Left lobe of liver (tissue), 2 donors: Measurements from ENCODE around the gene PPP1CB. TPM values are rescaled to one million over a fixed set of nuclear protein-coding genes. Genes with fewer than 3 reads are reported as not detected.

Experiments used
- ATAC-seq: fragments of 200-7000 bp; cut with Tn5 transposase; one replicate; pipeline ENCODE4 v1.9.1; 2020; ENCODE audit warnings: mild to moderate bottlenecking, moderate library complexity
- DNase-seq: peaks from one replicate; pipeline ENCODE4 v3.0.0-alpha.2; 2020; ENCODE audit warnings: low spot score
- total RNA-seq: library from RNA; stranded (reverse); gene quantifications from one replicate; pipeline ENCODE4 v1.2.1, GENCODE V29; 2021
- donor health status: DM: no; HTN: no; CAD: no; lungs with moderate emphysema.
- donor health status: DM: no; HTN: yes; CAD: no.

The PPP1CB gene
- total RNA-seq: 76.0 TPM

- DNase-seq (peak; percentile 98), ATAC-seq (peak; percentile 91)
These were observed at the start of gene PPP1CB for GRCh38 chr2:28751252-28751955. Gene PPP1CB (plus strand): TSS chr2:28751830. CDS start chr2:28752125, 295 bp downstream.

GRCh38 chr2:28702415-28702861 lies 49.2 kb upstream of the PPP1CB start:
- ATAC-seq: peak; percentile 97
- peak; percentile 81 for DNase-seq

GRCh38 chr2:28702878-28703277 lies 48.8 kb upstream of the PPP1CB start:
- ATAC-seq (no peak), DNase-seq (no peak)

- DNase-seq (no peak), ATAC-seq (no peak)
These were observed 47.0 kb upstream of the PPP1CB start for GRCh38 chr2:28704621-28705020.

- ATAC-seq (no peak), DNase-seq (no peak)
These were observed 45.7 kb upstream of the PPP1CB start for GRCh38 chr2:28705751-28706440.

- DNase-seq (no peak), ATAC-seq (peak; percentile 78)
These were observed 44.0 kb upstream of the PPP1CB start for GRCh38 chr2:28707592-28707991.

GRCh38 chr2:28709101-28709500 lies 42.5 kb upstream of the PPP1CB start:
- ATAC-seq (peak; percentile 94), DNase-seq (peak; percentile 58)

GRCh38 chr2:28710545-28710944 lies 41.1 kb upstream of the PPP1CB start:
- DNase-seq: no peak
- no peak for ATAC-seq

- DNase-seq (no peak), ATAC-seq (no peak)
These were observed 37.9 kb upstream of the PPP1CB start for GRCh38 chr2:28713577-28714298.

- no peak for DNase-seq
These were observed 35.3 kb upstream of the PPP1CB start for GRCh38 chr2:28716265-28716865.

GRCh38 chr2:28717339-28717758 lies 34.3 kb upstream of the PPP1CB start:
- ATAC-seq (peak; percentile 24), DNase-seq (no peak)

More at GRCh38 chr2:28716265-28716865, 35.3 kb upstream of the PPP1CB start:
- peak; percentile 68 for ATAC-seq

- ATAC-seq (no peak), DNase-seq (no peak)
These were observed 31.3 kb upstream of the PPP1CB start for GRCh38 chr2:28720345-28720744.

GRCh38 chr2:28721601-28722191 lies 29.9 kb upstream of the PPP1CB start:
- DNase-seq (no peak), ATAC-seq (no peak)

GRCh38 chr2:28725021-28725711 lies 26.5 kb upstream of the PPP1CB start:
- ATAC-seq: no peak
- no peak for DNase-seq

- DNase-seq: no peak
- ATAC-seq: no peak
These were observed 25.5 kb upstream of the PPP1CB start for GRCh38 chr2:28726177-28726576.

GRCh38 chr2:28729698-28730097 lies 21.9 kb upstream of the PPP1CB start:
- ATAC-seq: no peak
- no peak for DNase-seq

GRCh38 chr2:28730641-28731146 lies 20.9 kb upstream of the PPP1CB start:
- ATAC-seq: no peak
- no peak for DNase-seq

- DNase-seq (no peak), ATAC-seq (peak; percentile 14)
These were observed 16.1 kb upstream of the PPP1CB start for GRCh38 chr2:28735511-28735910.

GRCh38 chr2:28736034-28736433 lies 15.6 kb upstream of the PPP1CB start:
- DNase-seq (peak; percentile 94), ATAC-seq (peak; percentile 99)

GRCh38 chr2:28737655-28738054 lies 14.0 kb upstream of the PPP1CB start:
- DNase-seq: no peak
- no peak for ATAC-seq
